MM.1S (cell line): ENCODE data around the gene PPIP5K1.

Experiments
- EZH2 ChIP-seq: fragments of 300-600 bp; sonication (generic); optimal IDR thresholded peaks from 2 replicates; pipeline ENCODE3; 2017; ENCODE audit warnings: low read depth, mild to moderate bottlenecking, antibody characterized with exemption, low read length, mixed read lengths
- TF ChIP-seq, protein P1 (sequence below): fragments of 300-600 bp; sonication (generic); IDR thresholded peaks from 2 replicates; pipeline ENCODE4 v1.5.1; 2016; ENCODE audit warnings: antibody characterized with exemption, low read length, mixed read lengths

DNA sequence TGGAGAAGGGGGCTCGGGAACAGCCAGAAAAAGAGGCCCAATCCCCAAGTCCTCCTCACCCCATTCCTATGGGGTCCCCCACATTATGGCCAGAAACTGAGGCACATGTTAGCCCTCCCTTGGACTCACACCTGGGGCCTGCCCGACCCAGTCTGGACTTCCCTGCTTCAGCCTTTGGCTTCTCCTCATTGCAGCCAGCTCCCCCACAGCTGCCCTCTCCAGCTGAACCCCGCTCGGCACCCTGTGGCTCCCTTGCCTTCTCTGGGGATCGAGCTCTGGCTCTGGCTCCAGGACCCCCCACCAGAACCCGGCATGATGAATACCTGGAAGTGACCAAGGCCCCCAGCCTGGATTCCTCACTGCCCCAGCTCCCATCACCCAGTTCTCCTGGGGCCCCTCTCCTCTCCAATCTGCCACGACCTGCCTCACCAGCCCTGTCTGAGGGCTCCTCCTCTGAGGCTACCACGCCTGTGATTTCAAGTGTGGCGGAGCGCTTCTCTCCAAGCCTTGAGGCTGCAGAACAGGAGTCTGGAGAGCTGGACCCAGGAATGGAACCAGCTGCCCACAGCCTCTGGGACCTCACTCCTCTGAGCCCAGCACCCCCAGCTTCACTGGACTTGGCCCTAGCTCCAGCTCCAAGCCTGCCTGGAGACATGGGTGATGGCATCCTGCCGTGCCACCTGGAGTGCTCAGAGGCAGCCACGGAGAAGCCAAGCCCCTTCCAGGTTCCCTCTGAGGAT, 62.0 kb downstream of the PPIP5K1 start:
- TF ChIP-seq, protein P1, sequence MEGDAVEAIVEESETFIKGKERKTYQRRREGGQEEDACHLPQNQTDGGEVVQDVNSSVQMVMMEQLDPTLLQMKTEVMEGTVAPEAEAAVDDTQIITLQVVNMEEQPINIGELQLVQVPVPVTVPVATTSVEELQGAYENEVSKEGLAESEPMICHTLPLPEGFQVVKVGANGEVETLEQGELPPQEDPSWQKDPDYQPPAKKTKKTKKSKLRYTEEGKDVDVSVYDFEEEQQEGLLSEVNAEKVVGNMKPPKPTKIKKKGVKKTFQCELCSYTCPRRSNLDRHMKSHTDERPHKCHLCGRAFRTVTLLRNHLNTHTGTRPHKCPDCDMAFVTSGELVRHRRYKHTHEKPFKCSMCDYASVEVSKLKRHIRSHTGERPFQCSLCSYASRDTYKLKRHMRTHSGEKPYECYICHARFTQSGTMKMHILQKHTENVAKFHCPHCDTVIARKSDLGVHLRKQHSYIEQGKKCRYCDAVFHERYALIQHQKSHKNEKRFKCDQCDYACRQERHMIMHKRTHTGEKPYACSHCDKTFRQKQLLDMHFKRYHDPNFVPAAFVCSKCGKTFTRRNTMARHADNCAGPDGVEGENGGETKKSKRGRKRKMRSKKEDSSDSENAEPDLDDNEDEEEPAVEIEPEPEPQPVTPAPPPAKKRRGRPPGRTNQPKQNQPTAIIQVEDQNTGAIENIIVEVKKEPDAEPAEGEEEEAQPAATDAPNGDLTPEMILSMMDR: no peak
- no peak for TF ChIP-seq EZH2
